RCC 7860 (cell line): ENCODE results near the gene ZNF540.
A peak's percentile ranks its signal among the peaks of the same experiment; 100 is the strongest.
"Not testable (repeated sequence)": the region's sequence is repeated elsewhere in the genome, so short reads cannot be mapped to it uniquely, and the experiment has no call there.

ENCODE experiments used
- DNase-seq: peaks from one replicate; pipeline ENCODE4 v3.0.0-alpha.2; 2015; ENCODE audit warnings: low spot score
- FAIRE-seq: peaks from 2 replicates; lab custom pipeline; 2012; peaks lifted over from hg19 to GRCh38; lab: Jason Lieb, UNC

The ZNF540 gene

DNA sequence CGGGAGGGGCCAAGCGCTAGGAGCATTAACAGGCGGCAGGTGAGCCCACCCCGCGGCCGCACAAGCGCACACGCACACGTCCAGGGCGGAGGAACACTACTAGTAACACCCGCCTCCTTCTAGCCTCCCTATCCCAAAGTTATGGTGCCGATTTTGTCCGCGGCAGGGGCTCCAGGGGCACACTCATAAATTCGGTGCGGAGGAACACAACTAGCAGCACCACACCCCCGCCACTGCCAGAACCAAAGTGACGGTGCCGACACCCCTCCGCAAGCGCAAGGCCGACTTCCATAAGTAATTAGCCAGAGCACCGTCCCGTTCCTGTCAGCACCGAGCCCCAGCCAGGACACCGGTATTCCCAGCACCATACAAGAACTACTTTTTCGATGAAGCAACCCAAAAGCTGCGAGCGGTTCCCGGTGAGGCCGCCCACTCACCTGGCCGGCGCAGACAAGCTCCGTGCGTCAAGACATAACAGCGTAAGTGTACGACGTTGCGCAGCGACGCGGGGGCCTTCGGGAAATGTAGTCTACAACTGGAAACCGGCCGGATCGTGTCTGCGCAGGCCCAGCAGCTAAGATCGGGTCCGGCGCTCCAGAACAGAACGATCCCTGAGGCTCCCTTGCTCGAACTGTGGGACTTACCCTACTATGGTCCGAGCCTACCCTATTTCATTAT is at the start of gene ZNF540, which contains the start of gene ZNF571:
Gene ZNF540, plus strand, starts transcription at position 573 of the 678 bp plus-strand sequence. CDS start 3,572 bp downstream, outside the sequence.
Gene ZNF571, minus strand, starts transcription at position 489 of the 678 bp plus-strand sequence. CDS start 8,116 bp downstream, outside the sequence.
- peak; percentile 51 for FAIRE-seq

GRCh38 chr19:37551129-37551993 is 43.3 kb upstream of the ZNF540 start:
- FAIRE-seq (no peak), DNase-seq (no peak)

More for the DNA sequence above, at the start of gene ZNF540, which contains the start of gene ZNF571:
- DNase-seq: peak; percentile 68

DNA sequence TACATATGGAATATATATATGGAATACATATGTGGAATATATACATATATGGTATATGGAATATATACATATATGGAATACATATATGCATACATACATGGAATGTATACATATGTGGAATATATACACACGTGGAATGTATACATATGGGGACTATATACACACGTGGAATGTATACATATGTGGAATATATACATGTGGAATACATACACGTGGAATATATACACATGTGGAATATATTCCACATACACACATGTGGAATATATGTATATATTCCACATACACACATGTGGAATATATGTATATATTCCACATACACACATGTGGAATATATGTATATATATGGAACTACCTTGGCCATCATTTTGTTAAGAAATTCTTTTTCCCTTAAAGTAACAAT is 31.2 kb upstream of the ZNF540 start:
- DNase-seq (no peak), FAIRE-seq (no peak)

- FAIRE-seq (no peak), DNase-seq (no peak)
Observed at GRCh38 chr19:37564624-37565369, 29.9 kb upstream of the ZNF540 start.

GRCh38 chr19:37565370-37565669 is 29.4 kb upstream of the ZNF540 start:
- no peak for DNase-seq
- no peak for FAIRE-seq

GRCh38 chr19:37572203-37572602 is 22.5 kb upstream of the ZNF540 start:
- no peak for DNase-seq
- no peak for FAIRE-seq

DNA sequence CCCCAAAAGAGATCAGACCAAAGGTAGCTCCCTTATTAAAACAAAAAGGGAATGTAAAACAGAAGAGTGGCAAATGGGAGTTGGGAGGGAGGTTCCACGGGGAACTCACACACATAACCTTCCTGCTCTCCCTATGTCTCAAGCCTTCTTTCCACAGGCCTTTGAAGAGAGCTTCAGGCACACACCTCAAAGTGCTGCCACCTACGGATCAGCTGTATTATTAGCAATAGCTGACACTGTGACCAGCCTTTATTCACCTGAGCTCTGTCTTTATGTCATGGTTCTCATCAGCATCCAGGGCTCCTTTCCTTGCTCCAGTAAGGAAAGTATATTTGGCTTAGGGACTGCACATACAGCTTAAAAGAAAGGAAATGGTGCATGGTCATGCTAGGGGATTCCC is 11.3 kb upstream of the ZNF540 start:
- DNase-seq: no peak
- no peak for FAIRE-seq

GRCh38 chr19:37593996-37594303 is 726 bp upstream of the ZNF540 start:
- DNase-seq (no peak), FAIRE-seq (no peak)

DNA sequence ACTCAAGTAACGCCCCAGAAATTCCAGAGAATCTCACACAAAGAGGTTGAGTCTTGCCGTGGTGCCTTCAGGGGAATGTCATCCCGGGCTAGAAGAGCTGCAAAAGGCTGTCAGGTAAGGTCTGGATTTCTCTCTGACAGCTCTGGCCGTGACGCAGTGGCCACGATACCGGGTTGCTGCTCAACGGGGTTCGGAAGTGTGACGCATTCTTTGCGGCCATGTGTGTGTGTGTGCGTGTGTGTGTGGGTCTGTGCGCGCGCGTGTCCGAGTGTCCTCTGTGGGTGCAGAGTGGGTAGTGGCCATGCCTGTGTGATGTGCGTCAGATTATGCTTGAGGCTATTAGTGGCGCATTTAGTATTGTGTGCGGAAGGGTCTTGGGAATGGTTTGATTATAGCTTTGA is 306 bp downstream of the ZNF540 start:
- no peak for DNase-seq

GRCh38 chr19:37635076-37636056 is 40.7 kb downstream of the ZNF540 start:
- DNase-seq (no peak), FAIRE-seq (no peak)

More for the DNA sequence above, 306 bp downstream of the ZNF540 start:
- no peak for FAIRE-seq

DNA sequence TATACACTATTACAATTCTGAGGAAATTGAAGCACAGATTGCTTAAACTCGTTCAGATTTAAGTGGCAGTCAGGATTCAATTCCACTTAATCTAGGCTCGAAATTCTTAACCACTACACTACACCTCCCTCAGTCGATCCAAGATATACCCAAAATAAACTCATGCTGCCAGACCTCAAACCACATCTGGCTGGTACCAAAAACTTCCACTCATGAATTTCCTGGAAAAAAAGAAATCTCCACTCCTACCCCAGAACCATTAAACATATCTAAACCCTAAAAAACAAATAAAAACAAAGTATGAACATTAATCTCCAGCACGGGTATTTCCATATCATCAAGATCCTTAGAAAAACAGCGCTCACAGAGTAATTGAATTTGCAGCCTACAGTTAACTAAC is 59.4 kb downstream of the ZNF540 start:
- no peak for FAIRE-seq

GRCh38 chr19:37654629-37655300 is 60.1 kb downstream of the ZNF540 start:
- FAIRE-seq: no peak
- no peak for DNase-seq

More for the DNA sequence above, 59.4 kb downstream of the ZNF540 start:
- DNase-seq: no peak

- FAIRE-seq: no peak
- peak; percentile 68 for DNase-seq
Observed at GRCh38 chr19:37655301-37655688, 60.6 kb downstream of the ZNF540 start, which contains the start of gene ZFP30. Gene ZFP30 (minus strand): TSS chr19:37655465. CDS start chr19:37647822, 7,643 bp downstream.

DNA sequence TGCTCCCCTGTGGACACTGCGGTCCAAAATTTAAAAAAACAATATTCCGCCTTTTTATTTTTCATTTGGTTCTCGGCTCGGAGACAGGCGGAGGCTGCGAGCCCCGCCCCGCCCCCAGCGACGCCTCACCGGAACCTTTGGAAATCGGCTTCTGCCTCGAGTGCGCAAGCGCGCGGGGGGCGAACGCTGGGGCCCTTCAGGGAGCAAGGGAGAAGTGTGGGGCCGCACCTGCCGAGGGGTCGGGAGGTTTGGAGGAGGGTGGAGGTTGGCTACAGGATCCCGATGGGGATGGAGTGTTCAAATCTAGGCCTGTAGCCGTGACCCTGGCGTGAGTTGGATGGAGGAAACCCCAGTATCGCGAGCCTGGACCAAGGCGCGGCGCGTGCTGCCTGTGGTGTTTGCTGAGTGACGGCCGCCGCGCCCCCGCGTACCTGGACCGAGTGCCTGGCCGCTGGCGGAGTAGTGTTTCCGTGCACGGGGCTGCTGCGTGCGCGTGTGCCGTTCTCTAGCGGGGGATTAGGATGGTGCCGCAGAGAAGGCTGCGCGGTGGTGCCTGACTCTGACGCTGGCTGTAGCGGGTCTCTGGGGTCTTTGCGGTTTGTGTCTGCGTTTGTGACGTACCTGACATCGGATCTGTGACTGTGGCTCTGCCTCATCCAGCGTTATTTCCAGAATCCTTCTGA is 61.2 kb downstream of the ZNF540 start:
- DNase-seq: peak; percentile 35
- no peak for FAIRE-seq

DNA sequence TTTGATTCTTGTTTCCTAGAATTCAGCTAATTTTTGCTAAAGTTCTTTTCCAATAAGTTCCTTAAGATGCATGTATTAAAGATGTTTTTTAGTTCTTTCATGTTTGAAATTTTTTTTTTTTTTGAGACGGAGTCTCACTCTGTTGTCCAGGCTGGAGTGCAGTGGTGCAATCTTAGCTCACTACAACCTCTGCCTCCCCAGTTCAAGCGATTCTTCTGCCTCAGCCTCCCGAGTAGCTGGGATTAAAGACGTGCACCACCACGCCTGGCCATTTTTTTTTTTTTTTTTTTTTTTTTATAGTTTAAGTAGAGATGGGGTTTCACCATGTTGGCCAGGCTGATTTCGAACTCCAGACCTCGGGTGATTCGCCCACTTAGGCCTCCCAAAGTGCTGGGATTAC is 62.5 kb downstream of the ZNF540 start:
- DNase-seq, FAIRE-seq: not testable (repeated sequence)
